GM12878 (cell line): ENCODE data around the gene FOXO3. TPM values are rescaled to one million over a fixed set of nuclear protein-coding genes. Genes with fewer than 3 reads are reported as not detected.

Experiments
- ATAC-seq: fragments of 200-7000 bp; cut with Tn5 transposase; 3 replicates; pipeline ENCODE4 v1.9.1; 2020; ENCODE audit warnings: mild to moderate bottlenecking, moderate library complexity
- BruUV-seq: library from RNA; stranded (reverse); fragments of 400-500 nt; replicated peaks from 2 replicates; lab custom pipeline; 2021; lab: Mats Ljungman, UMichigan
- CTCF ChIA-PET: fragments of 300-600 bp; sonication (Branson Sonifier 250); formaldehyde crosslinking; extraction: SDS; loops from one replicate; lab custom pipeline; 2021; ENCODE audit warnings: inconsistent platforms; lab: Yijun Ruan, JAX
- POLR2A ChIA-PET: fragments of 350-600 bp; formaldehyde crosslinking; extraction: SDS; loops from one replicate; lab custom pipeline; 2021; ENCODE audit warnings: inconsistent platforms; lab: Charles Lee
- RAD21 ChIA-PET: fragments of 300-600 bp; sonication (Branson Sonifier 250); formaldehyde crosslinking; loops from one replicate; lab custom pipeline; 2023; ENCODE audit warnings: antibody characterized with exemption; ENCODE audit not compliant: unreplicated experiment; lab: Charles Lee
- SMC1A ChIA-PET: fragments of 300-600 bp; sonication (Branson Sonifier 250); formaldehyde crosslinking; loops from one replicate; lab custom pipeline; 2023; ENCODE audit not compliant: unreplicated experiment, uncharacterized antibody; lab: Charles Lee
- DNase-seq: peaks from one replicate; pipeline ENCODE4 v3.0.0-alpha.2; 2011; ENCODE audit warnings: low read depth, low spot score
- FAIRE-seq: peaks from 3 replicates; lab custom pipeline; 2011; peaks lifted over from hg19 to GRCh38; lab: Jason Lieb, UNC
- H2AFZ ChIP-seq: 2 replicates; pipeline ENCODE4 v1.6.0; 2011; ENCODE audit warnings: low read depth, low read length, control low read depth; ENCODE audit not compliant: control insufficient read depth
- H3K27ac ChIP-seq: 2 replicates; pipeline ENCODE4 v1.5.1; 2011; ENCODE audit warnings: control low read depth; ENCODE audit not compliant: control insufficient read depth, insufficient read depth
- H3K27me3 ChIP-seq, 2 experiments: replicated peaks in 1 of 2; 2 replicates each; pipeline versions ENCODE4 v1.6.0 to v1.6.1; 2011; ENCODE audit warnings: low read length in 1 of 2; ENCODE audit not compliant: control insufficient read depth in 2 of 2, insufficient read depth in 2 of 2
- H3K36me3 ChIP-seq, 2 experiments: 2 replicates each; pipeline ENCODE4 v1.5.1; 2011; ENCODE audit warnings: low read length in 1 of 2; ENCODE audit not compliant: control insufficient read depth in 2 of 2, insufficient read depth in 2 of 2
- H3K4me1 ChIP-seq: 2 replicates; pipeline ENCODE4 v1.6.1; 2011; ENCODE audit warnings: mild to moderate bottlenecking, low read length, moderate library complexity, mixed read lengths; ENCODE audit not compliant: control insufficient read depth, insufficient read depth
- H3K4me2 ChIP-seq: 2 replicates; pipeline ENCODE4 v1.6.0; 2011; ENCODE audit warnings: control low read depth; ENCODE audit not compliant: control insufficient read depth, insufficient read depth
- H3K4me3 ChIP-seq: fragments of 200-600 bp; sonication (generic); 2 replicates; pipeline ENCODE4 v1.5.1; 2016
- H3K79me2 ChIP-seq: 2 replicates; pipeline ENCODE4 v1.6.0; 2011; ENCODE audit warnings: low read length; ENCODE audit not compliant: control insufficient read depth, insufficient read depth
- H3K9ac ChIP-seq: 2 replicates; pipeline ENCODE4 v1.8.0; 2011; ENCODE audit warnings: low read length, control low read depth, mixed read lengths; ENCODE audit not compliant: control insufficient read depth, insufficient read depth
- H3K9me3 ChIP-seq: replicated peaks from 3 replicates; pipeline ENCODE4 v1.5.1; 2011; ENCODE audit warnings: mild to moderate bottlenecking, low read length; ENCODE audit not compliant: control insufficient read depth, insufficient read depth
- H4K20me1 ChIP-seq: 2 replicates; pipeline ENCODE4 v1.6.0; 2011; ENCODE audit not compliant: control insufficient read depth, insufficient read depth
- E2F4 ChIP-seq: IDR thresholded peaks from 2 replicates; pipeline ENCODE4 v1.6.1; 2012; ENCODE audit warnings: low read depth, low read length, improper control_type of control experiment
- ETV6 ChIP-seq, 2 experiments: fragments of 450-650 bp in 1 of 2; IDR thresholded peaks in 1 of 2; conservative IDR thresholded peaks in 1 of 2; 2 replicates each; pipeline ENCODE4 v1.6.1; 2014; ENCODE audit warnings: antibody characterized with exemption in 1 of 2, borderline replicate concordance in 1 of 2, low read depth in 1 of 2, mild to moderate bottlenecking in 1 of 2, moderate library complexity in 1 of 2
- FOXK2 ChIP-seq: fragments of 450-650 bp; IDR thresholded peaks from 2 replicates; pipeline ENCODE4 v1.6.1; 2017; ENCODE audit warnings: mild to moderate bottlenecking, moderate library complexity
- KAT2A ChIP-seq: conservative IDR thresholded peaks from 2 replicates; pipeline ENCODE4 v1.6.1; 2011; ENCODE audit warnings: low read depth, low read length; ENCODE audit not compliant: control insufficient read depth
- MYC ChIP-seq: IDR thresholded peaks from 2 replicates; pipeline ENCODE4 v1.6.1; 2011; ENCODE audit warnings: mild to moderate bottlenecking, low read length, moderate library complexity, inconsistent platforms; ENCODE audit not compliant: insufficient read depth, insufficient replicate concordance, insufficient read length, severe bottlenecking
- POU2F2 ChIP-seq: IDR thresholded peaks from 3 replicates; pipeline ENCODE4 v1.6.1; 2011; ENCODE audit warnings: low read depth, mild to moderate bottlenecking, low read length, borderline replicate concordance
- SMARCA5 ChIP-seq: fragments of 450-650 bp; IDR thresholded peaks from 2 replicates; pipeline ENCODE4 v1.6.1; 2017; ENCODE audit warnings: mild to moderate bottlenecking
- SUZ12 ChIP-seq: fragments of 200-600 bp; sonication (generic); IDR thresholded peaks from one replicate; pipeline ENCODE4 v1.6.1; 2018; ENCODE audit warnings: antibody characterized with exemption, mild to moderate bottlenecking; ENCODE audit not compliant: unreplicated experiment
- TAF1 ChIP-seq: IDR thresholded peaks from 2 replicates; pipeline ENCODE4 v1.6.1; 2011; ENCODE audit warnings: mild to moderate bottlenecking, low read depth, low read length, borderline replicate concordance
- ZBTB40 ChIP-seq: fragments of 450-650 bp; IDR thresholded peaks from 2 replicates; pipeline ENCODE4 v1.6.1; 2016; ENCODE audit warnings: mild to moderate bottlenecking, moderate library complexity, borderline replicate concordance
- WGBS: methylation state at CpG from one replicate; pipeline ENCODE4 v1.1.6; 2016; ENCODE audit warnings: low lambda C conversion rate; ENCODE audit not compliant: insufficient replicate concordance, insufficient coverage; ENCODE audit errors: missing lambda C conversion rate; 5-methylcytosine and 5-hydroxymethylcytosine counted together
- in situ Hi-C: fragments of 300-500 bp; cut with MboI; formaldehyde crosslinking; loops from 9 replicates; pipeline ENCODE4 v1.14.3; 2018; ENCODE audit warnings: mixed read lengths
- intact Hi-C: fragments of 100-400 bp; cut with micrococcal nuclease; formaldehyde crosslinking; loops from one replicate; pipeline ENCODE4 v1.14.2; 2022; ENCODE audit not compliant: unreplicated experiment
- polyA plus RNA-seq, 11 experiments: library from polyadenylated mRNA; depleted of rRNA in 4 of 11; unstranded in 6 of 11; stranded (reverse) in 5 of 11; fragments of >200 nt; fragmentation: Nextera tagmentation in 4 of 11; fragmentation: Illumina TruSeq in 1 of 11; extraction: Ambion mirVana in 4 of 11; extraction: Trizol in 1 of 11; gene quantifications; 1 replicate in 1 of 11; 2 replicates in 10 of 11; pipeline versions ENCODE4 v1.2.1 to v1.2.3, GENCODE V29; 2011 to 2016; ENCODE audit warnings: inconsistent platforms in 2 of 11, missing spikeins in 2 of 11, low read depth in 1 of 11
- total RNA-seq, 4 experiments: library from RNA; depleted of rRNA in 3 of 4; stranded (reverse); fragments of >200 nt in 3 of 4; fragmentation: Illumina TruSeq in 1 of 4; extraction: Trizol in 1 of 4; gene quantifications; 2 replicates each; pipeline versions ENCODE4 v1.2.1 to v1.2.3, GENCODE V29; 2013 to 2021

Gene FOXO3
- total and polyA plus RNA-seq, 10 of the 15 experiments (the other 5 are each of a cell fraction or from before 2014, with no cell fraction given), result 0.82 to 4.5 (median 1.7) TPM

DNA sequence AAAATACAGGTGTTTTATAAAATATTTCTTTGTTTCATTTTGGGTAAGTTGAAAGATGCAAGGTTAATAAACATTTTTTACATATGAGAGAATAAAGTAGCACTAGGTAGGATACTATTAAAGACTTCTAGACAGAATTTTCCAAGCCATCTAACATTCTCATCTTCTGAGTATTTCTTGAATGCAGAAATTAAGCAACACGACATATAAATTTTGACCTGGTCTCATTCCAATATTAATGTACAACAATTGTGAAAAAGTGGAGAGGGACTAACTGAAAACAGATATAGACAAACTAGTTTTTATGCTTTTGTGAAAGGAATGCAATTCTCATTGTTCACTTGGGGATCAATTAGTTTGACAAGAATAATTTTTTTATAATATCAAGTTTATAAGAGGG lies 11.5 kb upstream of the FOXO3 start:
- H2AFZ ChIP-seq, result no peak overlapping the region
- ATAC-seq (no peak), FAIRE-seq (no peak), DNase-seq (no peak)
- 59% methylated on average over 1 of the region's 1 CpG for WGBS
- no peak overlapping the region for H3K4me2 ChIP-seq
- H3K9ac ChIP-seq, result no peak overlapping the region
- SMC1A ChIA-PET, result no interaction called here
- H3K4me1 ChIP-seq, result no peaks in the 10 kb centered on the region
- no peaks in the 10 kb centered on the region for H4K20me1 ChIP-seq
- in situ Hi-C loops (loop anchor here (5.0 kb wide), 2 partner anchors 233 to 518 kb away; no protein-coding TSS in a partner anchor), intact Hi-C loops (no loop called here)
- TF ChIP-seq ZBTB40 (no peak), MYC (no peak), SMARCA5 (no peak), KAT2A (no peak), POU2F2 (no peak), SUZ12 (no peak), E2F4 (no peak), FOXK2 (no peak), ETV6 (conservative IDR thresholded peaks at IDR 0.05 in 1 of 2, IDR thresholded peaks at IDR 0.05 in 1 of 2; ENCODE audit: borderline replicate concordance in 1 of 2, low read depth in 1 of 2) (no peak), TAF1 (no peak)
- H3K4me3 ChIP-seq, result no peak overlapping the region
- CTCF ChIA-PET, result no interaction called here
- POLR2A ChIA-PET, result interaction anchor here (0.7 kb wide), 1 partner anchor 397 kb away, joined by 3 read pairs; no protein-coding TSS in a partner anchor
- no TSS peak for BruUV-seq
- H3K36me3 ChIP-seq, result no peaks in the 10 kb centered on the region
- H3K79me2 ChIP-seq, result no peaks in the 10 kb centered on the region
- peaks cover 0 to 6% of the 10 kb centered on the region in 2 experiments; a peak in 2 of 4 replicates for H3K27me3 ChIP-seq
- H3K27ac ChIP-seq, result no peak overlapping the region
- no peaks in the 10 kb centered on the region for H3K9me3 ChIP-seq
- RAD21 ChIA-PET, result no interaction called here
